Measurements from ENCODE around the gene KLF5.

Gene KLF5

GRCh38 chr13:73060251-73061160 is 1.7 kb downstream of the KLF5 start:
- 12% methylated on average over 26 of the region's 26 CpGs for WGBS
- peaks cover 3% of the 10 kb centered on the region; the same call in 1 of the 2 replicates for H3K36me3 ChIP-seq (ENCODE audit: insufficient read depth, low read length)
- H3K9me3 ChIP-seq (ENCODE audit: insufficient read depth, low read depth, low read length), result no peaks in the 10 kb centered on the region
- peaks cover 61% of the 10 kb centered on the region for H3K27me3 ChIP-seq (ENCODE audit: insufficient read depth, low read length)
- no peak overlapping the region for H3K27ac ChIP-seq (ENCODE audit: low read depth, low read length)
- peak overlapping the region; percentile 78 for H3K4me3 ChIP-seq (ENCODE audit: low read length)
- H3K4me1 ChIP-seq (ENCODE audit: insufficient read depth, low read length), result peaks cover 49% of the 10 kb centered on the region
- peak overlapping the region; percentile 42; the same call in 1 of the 2 replicates for H3K9ac ChIP-seq (ENCODE audit: low read depth, low read length)

GRCh38 chr13:73061473-73061872 is 2.7 kb downstream of the KLF5 start:
- 90% methylated on average over 4 of the region's 6 CpGs for WGBS
- Histone ChIP-seq H3K4me1 (ENCODE audit: insufficient read depth, low read length) (peaks cover 48% of the 10 kb centered on the region), H3K27me3 (ENCODE audit: insufficient read depth, low read length) (peaks cover 58% of the 10 kb centered on the region), H3K36me3 (ENCODE audit: insufficient read depth, low read length) (peaks cover 3% of the 10 kb centered on the region; the same call in 1 of the 2 replicates), H3K27ac (ENCODE audit: low read depth, low read length) (no peak overlapping the region), H3K9me3 (ENCODE audit: insufficient read depth, low read depth, low read length) (no peaks in the 10 kb centered on the region), H3K9ac (ENCODE audit: low read depth, low read length) (no peak overlapping the region), H3K4me3 (ENCODE audit: low read length) (peak overlapping the region; percentile 78; the same call in 1 of the 2 replicates)

- no peak overlapping the region; the same call in 1 of the 2 replicates for H3K4me3 ChIP-seq (ENCODE audit: low read length)
Observed at GRCh38 chr13:73061876-73062275, 3.1 kb downstream of the KLF5 start.

GRCh38 chr13:73062468-73062867 is 3.7 kb downstream of the KLF5 start:
- Histone ChIP-seq H3K27ac (ENCODE audit: low read depth, low read length) (no peak overlapping the region), H3K9ac (ENCODE audit: low read depth, low read length) (no peak overlapping the region), H3K36me3 (ENCODE audit: insufficient read depth, low read length) (peaks cover 3% of the 10 kb centered on the region; the same call in 1 of the 2 replicates), H3K9me3 (ENCODE audit: insufficient read depth, low read depth, low read length) (no peaks in the 10 kb centered on the region), H3K4me3 (ENCODE audit: low read length) (no peak overlapping the region), H3K27me3 (ENCODE audit: insufficient read depth, low read length) (peaks cover 48% of the 10 kb centered on the region), H3K4me1 (ENCODE audit: insufficient read depth, low read length) (peaks cover 45% of the 10 kb centered on the region)
- WGBS, result 89% methylated on average over 13 of the region's 13 CpGs

More at GRCh38 chr13:73061876-73062275, 3.1 kb downstream of the KLF5 start:
- no peak overlapping the region for H3K27ac ChIP-seq (ENCODE audit: low read depth, low read length)
- H3K27me3 ChIP-seq (ENCODE audit: insufficient read depth, low read length), result peaks cover 54% of the 10 kb centered on the region
- WGBS, result 67% methylated on average over 9 of the region's 9 CpGs
- no peak overlapping the region for H3K9ac ChIP-seq (ENCODE audit: low read depth, low read length)
- H3K9me3 ChIP-seq (ENCODE audit: insufficient read depth, low read depth, low read length), result no peaks in the 10 kb centered on the region
- peaks cover 45% of the 10 kb centered on the region for H3K4me1 ChIP-seq (ENCODE audit: insufficient read depth, low read length)
- H3K36me3 ChIP-seq (ENCODE audit: insufficient read depth, low read length), result peaks cover 3% of the 10 kb centered on the region; the same call in 1 of the 2 replicates

GRCh38 chr13:73063166-73063565 is 4.4 kb downstream of the KLF5 start:
- Histone ChIP-seq H3K4me3 (ENCODE audit: low read length) (no peak overlapping the region), H3K36me3 (ENCODE audit: insufficient read depth, low read length) (peaks cover 3% of the 10 kb centered on the region; the same call in 1 of the 2 replicates), H3K9me3 (ENCODE audit: insufficient read depth, low read depth, low read length) (no peaks in the 10 kb centered on the region), H3K4me1 (ENCODE audit: insufficient read depth, low read length) (peaks cover 40% of the 10 kb centered on the region), H3K9ac (ENCODE audit: low read depth, low read length) (no peak overlapping the region), H3K27me3 (ENCODE audit: insufficient read depth, low read length) (peaks cover 41% of the 10 kb centered on the region), H3K27ac (ENCODE audit: low read depth, low read length) (no peak overlapping the region)
- WGBS, result 82% methylated on average over 2 of the region's 3 CpGs

GRCh38 chr13:73065036-73065435 is 6.2 kb downstream of the KLF5 start:
- Histone ChIP-seq H3K4me1 (ENCODE audit: insufficient read depth, low read length) (peaks cover 38% of the 10 kb centered on the region), H3K27me3 (ENCODE audit: insufficient read depth, low read length) (peaks cover 33% of the 10 kb centered on the region), H3K4me3 (ENCODE audit: low read length) (no peak overlapping the region), H3K27ac (ENCODE audit: low read depth, low read length) (no peak overlapping the region), H3K36me3 (ENCODE audit: insufficient read depth, low read length) (peaks cover 3% of the 10 kb centered on the region; the same call in 1 of the 2 replicates), H3K9me3 (ENCODE audit: insufficient read depth, low read depth, low read length) (no peaks in the 10 kb centered on the region), H3K9ac (ENCODE audit: low read depth, low read length) (no peak overlapping the region)
- 80% methylated on average over 2 of the region's 2 CpGs for WGBS

GRCh38 chr13:73065665-73066340 is 7.0 kb downstream of the KLF5 start:
- no peak overlapping the region for H3K27ac ChIP-seq (ENCODE audit: low read depth, low read length)
- H3K27me3 ChIP-seq (ENCODE audit: insufficient read depth, low read length), result peaks cover 25% of the 10 kb centered on the region
- H3K36me3 ChIP-seq (ENCODE audit: insufficient read depth, low read length), result peaks cover 3% of the 10 kb centered on the region; the same call in 1 of the 2 replicates
- H3K4me1 ChIP-seq (ENCODE audit: insufficient read depth, low read length), result peaks cover 38% of the 10 kb centered on the region
- WGBS, result 91% methylated on average over 6 of the region's 7 CpGs
- H3K9me3 ChIP-seq (ENCODE audit: insufficient read depth, low read depth, low read length), result no peaks in the 10 kb centered on the region
- no peak overlapping the region for H3K4me3 ChIP-seq (ENCODE audit: low read length)
- no peak overlapping the region for H3K9ac ChIP-seq (ENCODE audit: low read depth, low read length)

- H3K27ac ChIP-seq (ENCODE audit: low read depth, low read length), result no peak overlapping the region
- no peaks in the 10 kb centered on the region; the same call in 1 of the 2 replicates for H3K36me3 ChIP-seq (ENCODE audit: insufficient read depth, low read length)
- H3K4me1 ChIP-seq (ENCODE audit: insufficient read depth, low read length), result peaks cover 47% of the 10 kb centered on the region
- H3K9ac ChIP-seq (ENCODE audit: low read depth, low read length), result no peak overlapping the region
- H3K27me3 ChIP-seq (ENCODE audit: insufficient read depth, low read length), result peaks cover 4% of the 10 kb centered on the region; the same call in 1 of the 2 replicates
- 95% methylated on average over 1 of the region's 1 CpG for WGBS
- no peak overlapping the region for H3K4me3 ChIP-seq (ENCODE audit: low read length)
- H3K9me3 ChIP-seq (ENCODE audit: insufficient read depth, low read depth, low read length), result no peaks in the 10 kb centered on the region
Observed at GRCh38 chr13:73069206-73069805, 10.5 kb downstream of the KLF5 start.

- peaks cover 4% of the 10 kb centered on the region; the same call in 1 of the 2 replicates for H3K27me3 ChIP-seq (ENCODE audit: insufficient read depth, low read length)
- H3K36me3 ChIP-seq (ENCODE audit: insufficient read depth, low read length), result no peaks in the 10 kb centered on the region; the same call in 1 of the 2 replicates
- no peak overlapping the region for H3K27ac ChIP-seq (ENCODE audit: low read depth, low read length)
- H3K9me3 ChIP-seq (ENCODE audit: insufficient read depth, low read depth, low read length), result no peaks in the 10 kb centered on the region
- H3K9ac ChIP-seq (ENCODE audit: low read depth, low read length), result no peak overlapping the region
- H3K4me1 ChIP-seq (ENCODE audit: insufficient read depth, low read length), result peaks cover 53% of the 10 kb centered on the region
- no peak overlapping the region for H3K4me3 ChIP-seq (ENCODE audit: low read length)
- 94% methylated on average over 5 of the region's 5 CpGs for WGBS
Observed at GRCh38 chr13:73070451-73071098, 11.8 kb downstream of the KLF5 start.

- no peak overlapping the region for H3K27ac ChIP-seq (ENCODE audit: low read depth, low read length)
- H3K4me3 ChIP-seq (ENCODE audit: low read length), result no peak overlapping the region
- H3K36me3 ChIP-seq (ENCODE audit: insufficient read depth, low read length), result no peaks in the 10 kb centered on the region; the same call in 1 of the 2 replicates
- no peaks in the 10 kb centered on the region for H3K9me3 ChIP-seq (ENCODE audit: insufficient read depth, low read depth, low read length)
- 81% methylated on average over 8 of the region's 10 CpGs for WGBS
- peaks cover 54% of the 10 kb centered on the region for H3K4me1 ChIP-seq (ENCODE audit: insufficient read depth, low read length)
- peaks cover 13% of the 10 kb centered on the region; the same call in 1 of the 2 replicates for H3K27me3 ChIP-seq (ENCODE audit: insufficient read depth, low read length)
- no peak overlapping the region for H3K9ac ChIP-seq (ENCODE audit: low read depth, low read length)
Observed at GRCh38 chr13:73072239-73072900, 13.6 kb downstream of the KLF5 start.

Data from HUES64 (cell line).